ENCODE results near the gene XNDC1N.
A peak's percentile ranks its signal among the peaks of the same experiment; 100 is the strongest.

The XNDC1N gene, protein sequence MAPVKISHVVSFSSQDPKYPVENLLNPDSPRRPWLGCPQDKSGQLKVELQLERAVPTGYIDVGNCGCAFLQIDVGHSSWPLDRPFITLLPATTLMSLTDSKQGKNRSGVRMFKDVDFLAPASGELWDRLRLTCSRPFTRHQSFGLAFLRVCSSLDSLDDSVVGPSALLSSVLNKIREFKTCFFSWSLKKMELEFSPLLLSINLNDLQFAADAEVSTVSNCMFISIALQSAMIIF

DNA sequence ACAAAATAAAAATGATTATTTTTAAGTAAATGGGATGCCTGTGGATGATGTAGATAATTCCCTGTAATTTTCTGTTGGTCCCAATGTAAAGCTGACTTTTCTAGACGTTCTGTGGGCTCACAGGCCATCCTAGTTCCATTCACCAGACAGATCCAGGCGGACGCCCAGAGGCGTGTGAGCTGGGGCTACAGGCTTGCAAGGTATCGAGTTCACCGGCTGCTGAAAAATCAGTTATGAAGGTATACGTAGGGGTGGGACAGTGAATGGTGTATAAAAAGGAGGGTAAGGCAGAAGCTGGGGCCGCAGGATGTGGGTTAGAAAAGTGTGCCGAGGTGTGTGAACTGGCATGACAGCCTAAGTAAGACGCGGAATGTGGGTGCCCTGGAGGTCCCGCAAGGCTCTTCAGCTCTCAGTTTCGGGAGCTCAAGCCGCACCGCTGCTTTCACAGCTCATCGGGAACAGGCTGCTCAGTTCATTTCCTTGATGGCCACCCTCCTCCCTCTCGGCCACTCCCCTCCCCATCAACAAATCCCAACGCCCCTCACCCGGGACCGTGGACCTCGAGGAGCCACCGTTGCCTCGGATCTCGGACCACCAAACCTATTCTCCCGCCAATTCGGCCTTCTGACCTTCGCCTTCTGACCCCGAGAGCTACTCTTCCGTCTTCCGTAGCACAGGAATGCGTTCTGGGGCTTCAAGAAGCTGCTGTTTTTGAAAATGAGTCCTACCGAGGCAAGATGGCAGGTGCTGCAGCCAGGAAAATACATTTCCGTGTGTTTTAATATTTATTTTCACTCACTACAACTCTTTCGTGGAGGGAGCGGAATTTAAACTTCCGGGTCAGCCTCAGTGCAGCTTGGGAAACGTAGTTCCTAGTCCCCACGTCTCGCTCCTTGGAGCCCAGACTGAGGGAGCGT is at the start of gene XNDC1N:
TSS of gene XNDC1N (minus strand) at position 775 of the 917 bp plus-strand sequence. CDS start 5,241 bp downstream, outside the sequence.
- peak; percentile 67 for DNase-seq (ENCODE audit: low read depth)

DNA sequence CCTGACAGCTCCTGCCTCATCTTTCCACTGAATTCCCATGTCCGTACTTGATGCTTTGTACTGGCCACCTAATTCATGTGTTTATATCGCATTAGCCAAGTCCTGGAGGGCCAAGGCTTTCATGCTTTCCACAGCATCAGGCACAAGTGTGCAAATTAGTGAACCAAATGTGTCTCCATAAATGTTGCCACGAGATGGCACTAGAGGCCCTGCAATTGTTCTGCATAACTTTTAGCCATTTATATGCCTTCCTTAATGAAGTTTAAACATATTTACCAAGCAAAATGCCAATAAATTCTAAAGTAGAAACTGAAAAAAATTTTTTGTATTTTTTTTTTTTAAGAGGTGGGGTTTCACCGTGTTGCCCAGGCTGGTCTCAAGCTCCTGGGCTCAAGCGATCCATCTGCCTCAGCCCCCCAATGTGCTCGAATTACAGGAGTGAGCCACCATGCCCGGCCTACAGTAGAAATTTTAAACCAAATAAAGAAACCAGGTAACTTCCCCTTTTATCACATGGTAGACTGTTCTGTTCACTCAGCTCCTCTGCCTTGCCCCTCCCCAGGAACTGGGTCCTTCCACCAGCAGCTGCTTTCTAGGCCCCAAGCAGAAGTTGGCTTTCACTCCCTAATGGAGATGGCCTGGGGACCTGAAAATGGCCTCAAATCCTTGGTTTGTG is 49.5 kb upstream of the XNDC1N start:
- DNase-seq (ENCODE audit: low read depth), result peak; percentile 26

DNA sequence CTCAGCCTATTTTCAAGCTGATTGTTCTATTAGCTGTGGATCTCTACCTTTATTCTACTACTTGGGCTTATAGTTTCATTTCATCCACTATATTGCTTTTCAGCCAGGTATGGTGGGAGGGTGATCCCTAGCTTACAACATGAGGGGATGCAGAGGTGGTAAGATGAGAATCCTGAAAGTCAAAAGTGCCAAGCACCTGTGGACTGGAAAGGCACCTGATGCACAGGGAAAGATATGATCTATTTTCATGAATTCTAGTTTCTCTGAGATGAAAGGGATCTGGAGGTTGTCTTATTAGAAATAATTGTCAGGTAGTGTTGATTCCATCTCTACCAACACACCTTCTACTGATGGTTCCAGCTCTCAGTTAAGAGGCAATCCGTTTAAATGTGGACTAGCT is 48.7 kb upstream of the XNDC1N start:
- no peak for DNase-seq (ENCODE audit: low read depth)

DNA sequence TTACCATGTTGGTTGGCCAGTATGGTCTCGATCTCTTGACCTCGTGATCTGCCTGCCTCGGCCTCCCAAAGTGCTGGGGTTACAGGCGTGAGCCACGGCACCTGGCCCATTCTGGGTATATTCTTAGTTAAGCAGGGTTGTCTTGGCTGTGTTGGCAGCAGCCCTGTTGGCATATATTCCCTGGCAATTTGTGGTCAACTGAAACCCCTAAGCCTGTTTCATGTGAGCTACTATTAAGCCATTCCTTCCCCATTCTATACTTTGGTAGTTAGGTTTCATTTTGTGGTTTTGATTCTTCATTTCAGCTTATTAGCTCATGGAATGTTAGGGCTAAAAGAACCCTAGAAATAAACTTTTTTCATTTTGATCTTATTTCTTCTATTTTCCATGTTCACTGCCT is 48.2 kb upstream of the XNDC1N start:
- DNase-seq (ENCODE audit: low read depth), result no peak

DNA sequence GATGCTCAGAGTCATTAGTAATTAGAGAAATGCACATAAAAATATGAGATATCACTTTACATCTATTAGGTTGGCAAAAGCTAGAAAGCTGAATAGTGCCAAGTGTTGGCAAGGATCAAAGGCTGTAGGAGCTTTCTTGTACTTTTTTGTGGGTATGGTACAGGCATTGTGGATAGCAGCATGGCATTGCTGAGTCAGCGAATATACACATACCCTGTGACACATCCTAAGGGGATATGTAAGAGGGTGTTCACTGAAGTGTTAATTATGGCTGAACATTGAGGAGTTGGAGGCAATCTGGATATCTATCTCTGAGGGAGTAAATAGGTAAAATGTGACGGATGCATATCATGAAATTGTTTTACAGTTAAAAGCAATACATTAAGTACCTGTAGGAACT is 43.3 kb upstream of the XNDC1N start:
- no peak for DNase-seq (ENCODE audit: low read depth)

DNA sequence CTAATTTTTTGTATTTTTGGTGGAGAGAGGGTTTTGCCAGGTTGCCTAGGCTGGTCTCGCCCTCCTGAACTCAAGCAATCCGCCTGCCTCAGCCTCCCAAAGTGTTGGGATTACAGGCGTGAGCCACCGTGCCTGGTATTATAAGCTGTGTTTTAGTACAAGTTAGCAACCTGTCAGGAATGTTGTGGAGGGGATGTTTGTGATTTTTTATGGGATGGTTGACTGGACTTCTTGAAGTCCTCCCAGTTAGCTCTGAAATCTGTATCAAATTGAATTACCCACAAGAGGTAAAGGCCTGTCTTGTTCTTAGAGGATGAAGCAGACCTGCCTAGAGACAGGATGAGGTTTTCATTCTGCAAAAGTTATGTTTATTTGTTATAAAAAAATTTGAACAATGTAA is 36.2 kb upstream of the XNDC1N start:
- DNase-seq (ENCODE audit: low read depth), result no peak

DNA sequence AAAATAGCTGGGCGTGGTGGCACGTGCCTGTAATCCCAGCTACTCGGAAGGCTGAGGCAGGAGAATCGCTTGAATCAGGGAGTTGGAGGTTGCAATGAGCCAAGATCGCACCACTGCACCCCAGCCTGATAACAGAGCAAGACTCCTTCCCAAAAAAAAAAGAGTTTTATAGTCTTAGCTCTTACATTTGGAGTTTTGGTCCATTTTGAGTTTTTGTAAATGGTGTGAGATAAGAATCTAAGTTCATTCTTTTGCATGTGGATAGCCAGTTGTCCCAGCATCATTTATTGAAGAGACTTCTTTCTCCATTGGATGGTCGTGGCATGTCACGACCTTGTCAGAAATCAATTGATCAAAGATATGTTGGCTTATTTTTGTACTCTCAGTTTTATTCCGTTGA is 35.1 kb upstream of the XNDC1N start:
- DNase-seq (ENCODE audit: low read depth), result no peak

DNA sequence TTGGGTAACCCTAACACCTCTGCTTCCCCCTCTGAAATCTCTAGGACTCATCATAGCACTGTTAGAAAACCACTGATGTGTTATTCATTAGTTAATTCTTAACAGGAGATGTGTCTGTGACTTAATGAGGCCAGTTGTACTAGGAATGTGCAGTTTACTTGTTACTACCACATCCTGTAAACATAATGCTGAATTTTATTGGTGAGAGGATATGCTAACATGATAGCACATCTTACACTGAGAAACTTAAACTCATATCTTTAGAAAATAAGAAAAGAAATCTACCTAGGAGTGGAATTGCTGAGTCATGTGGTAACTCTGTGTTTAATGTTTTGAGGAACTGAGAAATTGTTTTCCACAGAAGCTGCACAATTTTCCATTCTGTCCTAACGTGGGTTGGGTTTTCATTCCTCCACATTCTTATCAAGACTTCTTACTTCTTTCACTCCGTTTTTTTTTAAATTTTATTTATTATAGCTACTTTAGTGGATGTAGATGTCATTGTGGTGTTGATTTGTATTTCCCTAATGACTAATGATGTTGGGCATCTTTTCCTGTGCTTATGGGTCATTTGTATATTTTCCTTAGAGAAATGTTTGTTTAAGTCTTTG is 34.1 kb upstream of the XNDC1N start:
- DNase-seq (ENCODE audit: low read depth), result no peak

DNA sequence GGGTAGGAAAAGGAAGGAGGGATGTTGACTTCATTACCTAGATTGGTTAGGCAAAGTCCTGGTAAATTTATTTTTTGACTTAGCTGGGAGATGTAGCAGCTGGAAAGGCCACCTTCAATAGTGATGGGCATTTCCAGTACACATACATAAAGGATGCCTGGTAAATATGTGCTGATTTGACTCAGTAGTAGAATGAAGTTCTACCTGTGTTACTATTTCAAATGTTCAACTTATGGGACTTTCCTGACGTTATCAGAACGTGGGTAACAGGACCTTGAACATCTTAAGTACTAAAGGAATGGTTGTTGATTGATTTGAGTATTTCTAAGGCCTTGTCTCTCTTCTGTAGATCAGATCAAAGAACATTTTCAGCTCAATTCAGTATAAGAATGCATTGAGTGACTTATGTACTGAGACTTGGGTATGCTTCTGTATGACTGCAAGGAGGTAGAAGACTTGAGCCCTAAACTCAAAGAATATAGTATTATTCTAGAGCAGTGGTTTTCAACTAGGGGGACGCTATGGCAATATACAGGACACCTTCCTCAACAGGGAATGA is 27.6 kb upstream of the XNDC1N start:
- no peak for DNase-seq (ENCODE audit: low read depth)

DNA sequence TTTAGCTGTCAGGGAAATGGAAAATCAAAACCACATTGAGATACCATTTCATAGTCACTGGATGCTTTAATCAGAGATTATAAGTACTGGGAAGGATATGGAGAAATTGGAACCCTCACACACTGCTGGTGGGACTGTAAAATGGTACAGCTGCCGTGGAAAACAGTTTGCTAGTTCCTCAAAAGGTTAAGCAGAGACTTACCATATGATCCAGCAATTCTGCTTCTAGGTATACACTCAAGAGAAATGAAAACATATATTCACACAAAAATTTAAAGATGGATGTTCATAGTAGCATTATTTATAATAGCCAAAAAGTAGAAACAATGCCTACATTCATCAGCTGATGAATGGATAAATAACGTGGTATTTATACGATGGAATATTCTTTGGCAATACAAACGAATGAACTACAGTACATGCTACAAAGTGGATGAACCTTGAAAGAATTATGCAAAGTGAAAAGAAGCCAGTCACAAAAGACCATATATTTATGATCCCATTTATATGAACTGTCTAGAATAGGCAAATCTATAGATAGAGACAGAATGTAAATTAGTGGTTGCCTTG is 23.4 kb upstream of the XNDC1N start:
- no peak for DNase-seq (ENCODE audit: low read depth)

DNA sequence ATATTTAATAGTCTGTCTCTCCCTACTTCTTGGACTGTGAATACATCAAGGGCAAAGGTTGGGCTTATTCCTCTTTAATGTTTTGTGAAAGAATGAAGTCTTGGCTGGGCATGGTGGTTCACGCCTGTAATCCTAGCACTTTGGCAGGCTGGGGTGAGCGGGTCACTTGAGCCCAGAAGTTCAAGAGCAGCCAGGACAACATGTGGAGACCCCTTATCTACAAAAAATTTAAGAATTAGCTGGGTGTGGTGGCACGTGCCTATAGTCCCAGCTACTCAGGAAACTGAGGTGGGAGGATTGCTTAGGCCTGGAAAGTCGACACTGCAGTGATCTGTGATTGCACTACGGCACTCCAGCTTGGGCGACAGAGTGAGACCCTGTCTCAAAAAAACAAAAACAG is 20.6 kb upstream of the XNDC1N start:
- no peak for DNase-seq (ENCODE audit: low read depth)

DNA sequence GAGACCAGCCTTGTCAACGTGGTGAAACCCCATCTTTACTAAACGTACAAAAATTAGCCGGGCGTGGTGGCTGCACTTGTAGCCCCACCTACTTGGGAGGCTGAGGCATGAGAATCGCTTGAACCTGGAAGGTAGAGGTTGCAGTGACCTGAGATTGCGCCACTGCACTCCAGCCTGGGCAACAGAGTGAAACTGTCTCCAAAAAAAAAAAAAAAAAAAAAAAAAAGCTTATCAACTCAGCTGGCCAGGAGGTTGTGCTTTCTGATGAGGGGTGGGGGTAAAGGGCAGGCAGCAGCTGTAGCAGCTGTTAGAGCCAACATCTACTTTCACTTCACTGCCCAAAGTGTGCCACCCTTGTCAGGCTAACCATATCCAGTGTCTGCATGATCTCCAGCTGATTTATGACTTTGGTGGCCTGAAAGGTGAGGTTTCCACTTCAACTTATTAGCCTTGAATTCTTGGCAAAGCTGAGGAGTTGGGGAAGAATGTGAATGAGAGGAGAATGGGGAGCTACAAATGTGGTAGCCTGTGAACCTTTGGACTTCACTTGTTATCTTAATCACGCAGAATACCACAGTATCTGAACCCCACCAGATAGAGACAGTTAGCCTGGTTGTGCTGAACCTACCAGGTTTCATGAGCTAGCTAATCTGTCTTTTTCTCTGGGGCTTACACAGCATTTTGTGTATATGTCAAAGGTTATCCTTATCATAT is 20.1 kb upstream of the XNDC1N start:
- no peak for DNase-seq (ENCODE audit: low read depth)

DNA sequence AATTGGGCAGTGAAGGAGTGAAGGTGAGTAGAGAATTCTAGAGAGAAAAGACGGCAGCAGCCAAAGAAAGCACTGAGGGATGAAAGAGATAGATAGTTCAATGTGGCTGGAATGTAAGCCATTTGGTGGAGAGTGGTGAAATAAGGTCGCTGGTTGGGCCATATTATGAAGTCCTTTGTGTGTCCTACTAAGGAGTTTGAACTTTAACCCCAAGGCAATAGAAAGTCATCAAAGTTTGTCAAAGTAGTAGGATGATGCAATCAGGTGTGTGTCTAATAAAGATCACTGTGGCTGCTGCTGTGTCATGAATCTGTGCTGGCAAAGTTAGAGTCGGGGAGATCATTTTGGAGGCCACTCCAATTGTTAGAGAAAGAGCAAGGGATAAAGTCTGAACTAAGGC is 19.1 kb upstream of the XNDC1N start:
- DNase-seq (ENCODE audit: low read depth), result no peak

DNA sequence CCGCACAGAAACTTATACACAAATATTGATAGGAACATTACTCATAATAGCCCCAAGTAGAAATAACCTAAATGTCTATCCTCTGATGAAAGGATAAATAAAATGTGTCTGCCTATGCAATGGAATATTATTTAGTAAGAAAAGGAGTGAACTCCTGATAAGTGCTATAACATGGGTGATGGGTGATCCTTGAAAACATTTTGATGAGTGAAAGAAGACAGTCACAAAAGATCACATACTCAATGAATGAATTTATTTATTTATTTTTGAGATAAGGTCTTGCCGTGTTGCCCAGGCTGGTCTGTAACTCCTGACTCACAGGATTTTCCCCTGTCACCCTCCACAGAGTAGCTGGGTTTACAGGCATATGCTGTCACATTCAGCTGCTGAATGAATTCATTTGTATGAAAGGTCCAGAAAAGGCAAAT is 17.8 kb upstream of the XNDC1N start:
- no peak for DNase-seq (ENCODE audit: low read depth)

DNA sequence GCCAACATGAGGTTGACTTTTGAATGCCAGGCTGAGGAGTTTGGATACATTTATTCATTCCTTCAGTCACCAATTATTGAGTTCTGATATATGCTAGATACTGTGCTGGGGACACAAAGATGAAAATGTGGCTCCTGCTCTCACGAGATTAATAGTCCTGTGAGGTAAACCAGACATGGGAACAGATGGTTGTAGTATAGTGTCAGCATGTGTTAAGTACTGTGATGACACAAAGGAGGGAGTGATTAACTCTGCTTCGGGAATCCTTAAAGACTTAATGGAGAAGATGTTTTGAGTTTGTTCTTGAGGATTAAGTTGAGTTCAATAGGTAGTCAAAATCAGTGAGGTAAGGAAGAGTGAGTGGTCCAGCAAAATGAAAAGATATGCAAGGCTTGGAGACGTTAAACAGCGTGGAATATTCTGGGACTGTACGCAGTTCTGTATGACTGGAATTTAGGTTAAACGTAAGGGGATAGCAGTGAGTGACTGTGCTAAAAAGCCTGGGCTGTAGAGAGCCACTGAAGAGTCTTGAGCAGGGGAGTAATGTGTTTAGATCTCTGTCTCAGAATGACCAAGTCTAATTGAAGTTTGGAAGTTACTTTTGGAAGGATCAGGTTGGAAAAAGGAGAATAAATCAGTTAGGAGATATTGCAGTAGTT is 12.3 kb upstream of the XNDC1N start:
- DNase-seq (ENCODE audit: low read depth), result no peak

DNA sequence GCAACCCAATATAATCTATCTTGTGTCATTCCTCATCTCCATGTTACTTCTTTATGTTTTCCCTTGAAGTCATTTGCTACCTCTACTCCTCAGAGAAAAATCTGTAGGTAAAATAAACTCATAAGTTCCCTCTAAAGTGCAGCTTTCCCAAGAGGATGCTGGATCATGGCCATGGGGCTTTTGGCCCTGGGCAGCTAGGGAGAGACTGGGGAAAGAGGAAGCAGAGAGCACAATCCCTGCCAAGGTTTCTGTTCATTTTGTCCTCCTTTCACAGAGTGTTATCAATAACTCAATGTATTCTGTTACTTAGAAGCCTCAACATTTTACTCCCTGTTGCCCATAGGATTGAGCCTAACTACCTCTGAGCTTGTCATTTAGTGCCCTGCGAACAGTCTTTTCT is 9.4 kb upstream of the XNDC1N start:
- DNase-seq (ENCODE audit: low read depth), result no peak

DNA sequence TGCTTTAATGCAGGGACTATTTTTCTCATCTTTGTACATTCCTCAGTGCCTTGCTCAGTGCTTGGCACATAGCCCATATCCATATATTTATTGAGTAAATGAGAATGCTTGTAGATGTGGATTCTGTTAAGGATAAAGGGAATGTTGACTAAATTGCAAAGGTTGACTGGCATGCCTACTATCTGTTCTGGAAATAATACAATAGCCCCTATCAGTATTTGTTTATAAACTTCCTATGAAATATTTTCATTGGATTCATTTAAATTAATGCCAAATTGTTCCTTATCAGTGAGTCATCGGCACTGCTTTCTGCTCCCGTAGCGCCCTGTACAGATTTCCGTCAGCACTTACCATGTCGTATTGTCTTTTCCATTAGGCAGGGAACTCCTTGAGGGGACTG is 8.4 kb upstream of the XNDC1N start:
- no peak for DNase-seq (ENCODE audit: low read depth)

DNA sequence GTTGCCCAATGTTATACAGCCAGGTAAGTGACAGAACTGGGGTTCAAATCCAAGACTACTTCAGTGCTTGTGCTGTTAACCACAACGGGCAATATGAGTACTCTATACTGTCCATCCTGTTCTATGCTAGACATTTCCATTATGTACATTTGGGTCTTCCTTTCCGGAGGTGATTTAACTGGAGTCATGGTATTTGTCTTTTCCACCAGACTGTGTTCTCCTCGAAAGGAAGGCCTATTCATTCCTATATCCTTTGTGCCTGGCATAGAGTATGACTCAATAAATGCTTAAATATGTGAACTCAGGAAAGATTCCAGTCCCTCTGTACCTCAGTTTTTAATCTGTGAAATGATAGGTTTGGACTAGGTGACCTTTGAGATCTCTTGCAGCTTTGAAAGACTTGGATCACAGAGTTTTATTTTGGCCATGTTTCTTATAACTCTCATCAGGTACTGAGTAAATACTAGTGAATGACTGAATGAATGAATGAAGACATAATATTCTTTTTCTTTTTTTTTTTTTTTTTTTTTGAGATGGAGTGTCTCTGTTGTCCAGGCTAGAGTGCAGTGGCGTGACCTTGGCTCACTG is 7.0 kb upstream of the XNDC1N start:
- DNase-seq (ENCODE audit: low read depth), result no peak

DNA sequence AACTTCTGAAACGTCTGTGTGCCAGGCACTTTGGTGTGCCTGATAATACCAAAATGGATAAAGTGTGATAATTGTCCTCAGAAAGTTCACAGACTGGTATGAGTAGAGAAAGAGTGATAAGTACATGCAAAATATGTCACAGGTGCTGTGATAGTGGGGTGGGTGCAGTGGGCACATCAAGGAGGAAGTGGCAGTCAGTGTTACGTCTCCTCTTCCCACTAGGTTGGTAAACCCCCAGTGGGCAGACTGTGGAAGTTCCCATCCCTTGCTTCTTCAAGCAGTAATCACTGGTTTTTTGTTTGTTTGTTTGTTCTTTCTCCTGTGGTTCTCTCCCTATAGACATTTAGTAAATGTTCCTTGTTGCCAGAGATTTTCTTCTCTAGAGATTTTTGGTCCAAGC is 5.8 kb upstream of the XNDC1N start:
- DNase-seq (ENCODE audit: low read depth), result no peak
